22Rv1 (cell line): Measurements from ENCODE around the gene FGFR3.

Source experiments
- ZFX ChIP-seq: fragments of 450-650 bp; IDR thresholded peaks from 2 replicates; pipeline ENCODE4 v1.6.1; 2017; ENCODE audit warnings: antibody characterized with exemption, borderline replicate concordance
- TF ChIP-seq, protein P1 (sequence below): fragments of 450-650 bp; IDR thresholded peaks from 2 replicates; pipeline ENCODE4 v1.5.1; 2017; ENCODE audit warnings: mild to moderate bottlenecking

DNA sequence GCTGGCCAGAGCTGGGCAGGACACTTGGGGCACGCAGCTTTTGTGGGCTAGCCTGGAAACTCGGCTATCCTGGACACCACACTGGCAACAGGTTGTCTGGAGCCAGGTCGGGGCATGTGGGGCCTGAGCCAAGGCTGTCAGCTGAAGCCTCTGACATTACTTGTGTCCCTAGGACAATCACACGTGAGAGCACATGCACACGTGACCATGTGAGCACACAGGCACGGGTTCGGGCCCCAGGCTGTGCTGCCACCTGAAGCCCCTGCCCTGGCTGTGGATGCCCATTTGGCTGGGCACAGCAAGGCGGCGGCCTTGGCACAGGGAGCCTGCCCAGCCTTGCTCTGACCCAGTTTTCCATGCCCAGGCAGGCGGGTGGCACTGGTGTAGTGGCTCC lies 8.7 kb upstream of the FGFR3 start:
- TF ChIP-seq, protein P1, sequence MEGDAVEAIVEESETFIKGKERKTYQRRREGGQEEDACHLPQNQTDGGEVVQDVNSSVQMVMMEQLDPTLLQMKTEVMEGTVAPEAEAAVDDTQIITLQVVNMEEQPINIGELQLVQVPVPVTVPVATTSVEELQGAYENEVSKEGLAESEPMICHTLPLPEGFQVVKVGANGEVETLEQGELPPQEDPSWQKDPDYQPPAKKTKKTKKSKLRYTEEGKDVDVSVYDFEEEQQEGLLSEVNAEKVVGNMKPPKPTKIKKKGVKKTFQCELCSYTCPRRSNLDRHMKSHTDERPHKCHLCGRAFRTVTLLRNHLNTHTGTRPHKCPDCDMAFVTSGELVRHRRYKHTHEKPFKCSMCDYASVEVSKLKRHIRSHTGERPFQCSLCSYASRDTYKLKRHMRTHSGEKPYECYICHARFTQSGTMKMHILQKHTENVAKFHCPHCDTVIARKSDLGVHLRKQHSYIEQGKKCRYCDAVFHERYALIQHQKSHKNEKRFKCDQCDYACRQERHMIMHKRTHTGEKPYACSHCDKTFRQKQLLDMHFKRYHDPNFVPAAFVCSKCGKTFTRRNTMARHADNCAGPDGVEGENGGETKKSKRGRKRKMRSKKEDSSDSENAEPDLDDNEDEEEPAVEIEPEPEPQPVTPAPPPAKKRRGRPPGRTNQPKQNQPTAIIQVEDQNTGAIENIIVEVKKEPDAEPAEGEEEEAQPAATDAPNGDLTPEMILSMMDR: no peak
- TF ChIP-seq ZFX: no peak
